SW480 (cell line): ENCODE data around the gene AP4S1.
"Not testable (repeated sequence)": the region's sequence is repeated elsewhere in the genome, so short reads cannot be mapped to it uniquely, and the experiment has no call there.

ENCODE experiments used
- DNase-seq: peaks from one replicate; pipeline ENCODE4 v3.0.0-alpha.2; 2016; ENCODE audit warnings: low spot score

AP4S1 gene

DNA sequence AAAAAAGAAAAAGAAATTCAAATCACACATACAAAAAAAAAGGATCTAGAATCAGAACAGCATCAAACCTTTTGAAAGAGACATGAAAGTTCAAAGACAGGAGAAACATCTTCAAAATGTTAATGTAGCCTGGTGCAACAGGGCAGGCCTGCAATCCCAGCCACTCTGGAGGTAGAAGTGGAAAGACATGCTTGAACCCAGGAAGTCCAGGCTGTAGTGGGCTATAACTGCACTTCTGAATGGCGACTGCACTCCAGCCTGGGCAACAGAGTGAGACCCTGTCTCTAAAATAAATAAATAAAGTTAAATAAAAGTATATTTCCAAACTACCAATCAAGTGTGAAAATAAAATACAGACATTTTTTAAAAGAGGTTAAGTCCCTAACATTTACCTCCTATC lies 18.7 kb upstream of the AP4S1 start:
- DNase-seq: no peak

DNA sequence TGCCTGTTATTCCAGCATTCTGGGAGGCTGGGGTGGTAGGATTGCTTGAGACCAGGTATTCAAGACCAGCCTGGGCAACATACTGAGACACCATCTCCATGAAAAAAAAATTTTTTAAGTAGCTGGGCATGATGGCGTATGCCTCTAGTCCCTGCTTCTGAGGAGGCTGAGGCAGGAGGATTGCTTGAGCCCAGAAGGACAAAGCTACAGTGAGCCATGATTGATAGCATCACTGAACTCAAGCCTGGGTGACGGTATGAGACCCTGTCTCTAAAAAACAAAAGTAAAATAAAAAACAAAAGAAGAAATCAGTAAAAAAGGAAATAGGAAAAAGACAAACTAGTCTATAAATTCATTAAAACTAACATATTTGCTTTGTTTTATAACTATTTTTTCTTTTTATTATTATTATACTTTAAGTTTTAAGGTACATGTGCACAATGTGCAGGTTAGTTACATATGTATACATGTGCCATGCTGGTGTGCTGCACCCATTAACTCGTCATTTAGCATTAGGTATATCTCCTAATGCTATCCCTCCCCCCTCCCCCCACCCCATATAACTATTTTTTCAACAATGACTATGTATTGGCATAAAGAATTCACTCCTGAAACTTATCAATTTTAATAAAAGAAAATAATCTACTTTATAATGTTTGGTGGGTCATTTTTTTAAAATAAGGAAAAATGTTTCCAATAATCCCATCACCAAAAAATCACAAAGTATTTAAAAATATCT lies 15.4 kb upstream of the AP4S1 start:
- no peak for DNase-seq

- DNase-seq: no peak
These were observed 14.5 kb upstream of the AP4S1 start for GRCh38 chr14:31010935-31011334.

- no peak for DNase-seq
These were observed 11.6 kb upstream of the AP4S1 start for GRCh38 chr14:31013841-31014240.

GRCh38 chr14:31018057-31018645 lies 7.3 kb upstream of the AP4S1 start:
- DNase-seq: no peak

- no peak for DNase-seq
These were observed 4.4 kb upstream of the AP4S1 start for GRCh38 chr14:31020834-31021575.

- no peak for DNase-seq
These were observed 3.9 kb upstream of the AP4S1 start for GRCh38 chr14:31021576-31021949.

DNA sequence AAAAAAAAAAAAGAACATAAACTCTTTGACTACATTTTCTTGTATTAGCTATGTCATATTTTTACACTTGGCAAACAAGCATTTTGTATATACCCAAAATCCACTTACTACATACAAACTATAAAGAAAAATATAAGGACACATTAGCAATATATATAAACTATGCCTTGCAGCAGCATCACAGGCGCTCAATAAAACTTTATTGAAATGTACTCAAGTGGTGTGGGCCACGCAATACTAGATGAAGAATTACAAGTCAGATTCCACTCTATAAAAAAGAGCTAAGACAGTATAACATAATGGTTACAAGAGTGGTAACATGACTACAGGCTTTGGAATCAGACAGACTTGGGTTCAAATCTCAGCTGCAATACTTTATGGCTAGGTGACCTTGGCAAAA lies 3.1 kb upstream of the AP4S1 start:
- DNase-seq: no peak

- DNase-seq: no peak
These were observed 1.4 kb upstream of the AP4S1 start for GRCh38 chr14:31024010-31024480.

- DNase-seq: peak; percentile 32
These were observed 677 bp upstream of the AP4S1 start for GRCh38 chr14:31024577-31025366.

- no peak for DNase-seq
These were observed 614 bp downstream of the AP4S1 start, which contains the start of gene STRN3 for GRCh38 chr14:31026077-31026449. STRN3 (minus strand) TSS chr14:31026379; CDS start chr14:31026185, 194 bp downstream.

- peak; percentile 94 for DNase-seq
These were observed 1.2 kb downstream of the AP4S1 start for GRCh38 chr14:31026450-31027235.

DNA sequence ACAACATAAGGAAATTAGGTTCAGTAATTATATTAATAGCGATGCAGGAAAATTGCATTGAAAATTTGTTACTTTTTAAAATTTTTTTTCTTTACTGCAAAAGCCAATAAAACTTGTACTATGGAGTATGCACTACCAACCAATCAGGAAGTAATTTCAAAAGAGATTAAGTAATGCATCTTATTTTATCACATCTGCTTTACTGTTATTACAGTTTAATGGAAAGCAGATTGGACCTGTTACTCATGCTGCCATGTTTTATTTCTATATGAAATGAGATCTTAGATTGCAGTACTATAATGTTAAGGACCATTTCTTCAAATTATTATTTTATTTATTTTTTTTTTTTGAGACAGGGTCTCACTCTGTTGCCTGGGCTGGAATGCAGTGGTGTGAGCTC lies 2.4 kb downstream of the AP4S1 start:
- no peak for DNase-seq

GRCh38 chr14:31029016-31029970 lies 3.8 kb downstream of the AP4S1 start:
- no peak for DNase-seq

DNA sequence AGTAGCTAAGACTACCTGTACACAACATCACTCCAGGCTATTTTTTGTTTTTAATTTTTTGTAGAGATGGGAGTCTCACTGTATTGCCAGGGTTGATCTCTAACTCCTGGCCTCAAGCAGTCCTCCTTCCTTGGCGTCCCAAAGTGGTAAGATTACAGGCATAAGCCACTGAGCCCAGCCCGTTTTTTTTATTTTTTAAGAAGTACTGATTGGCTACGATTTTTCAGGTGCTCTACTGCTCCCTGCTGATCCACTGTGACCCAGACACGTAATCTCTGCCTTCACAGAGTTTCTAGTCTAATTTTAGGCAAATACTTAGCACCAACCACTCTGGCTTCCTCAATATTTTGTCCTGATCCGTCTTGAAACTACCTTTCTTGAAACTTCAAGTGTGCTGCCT lies 5.0 kb downstream of the AP4S1 start:
- no peak for DNase-seq

GRCh38 chr14:31036552-31036951 lies 11.1 kb downstream of the AP4S1 start:
- DNase-seq: no peak

DNA sequence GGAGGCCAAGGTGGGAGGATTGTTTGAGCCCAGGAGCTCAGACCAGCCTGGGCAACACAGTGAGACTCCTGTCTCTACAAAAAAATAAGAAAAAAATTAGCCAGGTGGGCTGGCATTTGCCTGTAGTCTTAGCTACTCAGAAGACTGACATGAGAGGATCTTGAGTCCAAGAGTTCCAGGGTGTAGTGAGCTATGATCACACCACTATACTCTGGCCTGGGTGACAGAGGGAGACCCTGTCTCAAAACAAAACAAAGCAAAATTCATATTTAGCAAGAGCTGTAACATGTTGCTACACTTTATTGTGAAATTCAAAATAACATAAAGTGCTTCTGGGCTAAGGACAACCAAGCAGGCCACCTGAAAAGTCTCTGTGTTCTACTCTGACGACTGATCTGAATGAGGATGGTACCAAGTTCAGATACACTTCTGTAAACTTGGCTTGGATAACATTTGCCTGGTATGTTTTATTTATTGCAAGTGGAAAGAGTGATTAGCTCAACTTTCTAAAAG lies 12.3 kb downstream of the AP4S1 start:
- DNase-seq: no peak

DNA sequence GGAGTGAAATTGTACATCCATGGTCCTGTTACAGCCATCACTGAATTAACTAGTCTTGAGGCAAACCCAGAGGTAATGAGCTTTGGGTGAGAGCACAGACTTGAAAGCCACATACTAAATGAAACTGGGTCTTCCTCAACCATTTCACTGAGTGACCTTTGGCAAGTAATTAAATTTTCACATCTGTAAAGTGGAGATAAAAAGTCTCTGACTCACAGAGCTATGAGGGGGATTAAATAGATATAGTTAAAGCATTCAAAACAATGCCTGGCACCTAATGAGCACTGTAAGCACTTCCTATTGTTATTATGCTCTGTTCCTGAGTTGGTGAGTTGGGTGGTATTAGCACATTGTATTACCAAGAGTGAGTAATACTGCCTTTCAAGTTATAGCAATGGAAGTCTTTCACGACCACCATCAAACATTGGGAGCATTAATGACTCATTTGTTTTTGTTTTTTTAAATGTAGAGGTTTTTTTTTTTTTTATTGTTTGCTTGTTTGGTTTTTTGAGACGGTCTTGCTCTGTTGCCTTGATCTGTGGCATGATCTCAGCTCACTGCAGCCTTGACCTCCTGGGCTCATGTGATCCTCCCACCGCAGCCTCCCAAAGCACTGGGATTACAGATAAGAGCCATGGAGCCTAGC lies 13.2 kb downstream of the AP4S1 start:
- peak; percentile 79 for DNase-seq

- DNase-seq: no peak
These were observed 16.9 kb downstream of the AP4S1 start for GRCh38 chr14:31042300-31042699.

DNA sequence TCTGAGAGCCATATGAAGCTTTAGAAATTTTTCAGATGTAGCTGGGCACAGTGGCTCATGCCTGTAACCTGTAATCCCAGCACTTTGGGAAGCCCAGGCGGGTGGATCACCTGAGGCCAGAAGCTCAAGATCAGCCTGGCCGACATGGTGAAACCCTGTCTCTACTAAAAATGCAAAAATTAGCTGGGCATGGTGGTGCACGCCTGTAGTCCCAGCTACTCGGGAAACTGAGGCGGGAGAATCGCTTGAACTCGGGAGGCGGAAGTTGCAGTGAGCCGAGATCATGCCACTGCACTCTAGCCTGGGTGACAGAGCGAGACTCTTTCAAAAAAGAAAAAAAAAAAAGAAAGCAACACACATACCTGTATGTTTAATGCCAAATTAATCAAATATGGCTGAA lies 17.4 kb downstream of the AP4S1 start:
- DNase-seq: not testable (repeated sequence)
